H9 (cell line): ENCODE measurements around the gene SRSF11. TPM values are rescaled to one million over a fixed set of nuclear protein-coding genes. Genes with fewer than 3 reads are reported as not detected.

ENCODE experiments used
- DNase-seq: peaks from one replicate; pipeline ENCODE4 v3.0.0-alpha.2; 2017
- H2AFZ ChIP-seq: one replicate; pipeline ENCODE4 v1.6.1; 2013; ENCODE audit warnings: mild to moderate bottlenecking, low read length, control low read depth, moderate library complexity
- H2AK5ac ChIP-seq: 2 replicates; pipeline ENCODE4 v1.6.1; 2013; ENCODE audit warnings: low read length, control low read depth, mixed read lengths; ENCODE audit not compliant: insufficient read length
- H2BK120ac ChIP-seq: one replicate; pipeline ENCODE4 v1.6.1; 2013; ENCODE audit warnings: low read depth, mild to moderate bottlenecking, low read length, control low read depth, inconsistent platforms; ENCODE audit not compliant: poor library complexity, severe bottlenecking
- H2BK12ac ChIP-seq: 2 replicates; pipeline ENCODE4 v1.6.1; 2013; ENCODE audit warnings: low read length, control low read depth, mixed read lengths, low read depth; ENCODE audit not compliant: insufficient read length
- H2BK15ac ChIP-seq: 2 replicates; pipeline ENCODE4 v1.6.1; 2013; ENCODE audit warnings: low read depth, low read length, control low read depth
- H2BK20ac ChIP-seq: one replicate; pipeline ENCODE4 v1.6.1; 2013; ENCODE audit warnings: low read depth, mild to moderate bottlenecking, low read length, control low read depth, inconsistent platforms; ENCODE audit not compliant: poor library complexity, severe bottlenecking
- H2BK5ac ChIP-seq: 2 replicates; pipeline ENCODE4 v1.6.1; 2013; ENCODE audit warnings: low read length, control low read depth, mixed read lengths; ENCODE audit not compliant: insufficient read length
- H3K14ac ChIP-seq: 2 replicates; pipeline ENCODE4 v1.6.1; 2013; ENCODE audit warnings: low read length, control low read depth; ENCODE audit not compliant: insufficient read depth
- H3K18ac ChIP-seq: 2 replicates; pipeline ENCODE4 v1.6.1; 2013; ENCODE audit warnings: low read depth, mild to moderate bottlenecking, mixed read lengths, low read length, control low read depth; ENCODE audit not compliant: insufficient read length
- H3K23ac ChIP-seq: 2 replicates; pipeline ENCODE4 v1.6.1; 2013; ENCODE audit warnings: low read length, control low read depth, mixed read lengths, low read depth; ENCODE audit not compliant: insufficient read length
- H3K23me2 ChIP-seq: 2 replicates; pipeline ENCODE4 v1.6.1; 2013; ENCODE audit warnings: low read depth, mild to moderate bottlenecking, mixed read lengths, low read length, control low read depth; ENCODE audit not compliant: insufficient read length, poor library complexity, severe bottlenecking
- H3K27ac ChIP-seq: 2 replicates; pipeline ENCODE4 v1.5.1; 2013; ENCODE audit warnings: low read length, control low read depth, mixed read lengths, low read depth; ENCODE audit not compliant: insufficient read length
- H3K27me3 ChIP-seq: 2 replicates; pipeline ENCODE4 v1.6.1; 2013; ENCODE audit warnings: low read length, control low read depth, inconsistent platforms; ENCODE audit not compliant: insufficient read depth
- H3K4ac ChIP-seq: 2 replicates; pipeline ENCODE4 v1.6.1; 2013; ENCODE audit warnings: low read depth, mild to moderate bottlenecking, control low read depth, inconsistent platforms, low read length, moderate library complexity
- H3K4me1 ChIP-seq: 2 replicates; pipeline ENCODE4 v1.6.1; 2013; ENCODE audit warnings: low read length, control low read depth, inconsistent platforms; ENCODE audit not compliant: insufficient read depth
- H3K4me2 ChIP-seq: 2 replicates; pipeline ENCODE4 v1.6.1; 2013; ENCODE audit warnings: low read length, control low read depth, mixed read lengths; ENCODE audit not compliant: insufficient read length, insufficient read depth
- H3K56ac ChIP-seq: 2 replicates; pipeline ENCODE4 v1.6.1; 2013; ENCODE audit warnings: low read depth, mild to moderate bottlenecking, mixed read lengths, low read length, control low read depth; ENCODE audit not compliant: insufficient read length
- H3K79me1 ChIP-seq: 2 replicates; pipeline ENCODE4 v1.6.1; 2013; ENCODE audit warnings: low read depth, mild to moderate bottlenecking, moderate library complexity, low read length, control low read depth, inconsistent platforms; ENCODE audit not compliant: insufficient read depth, poor library complexity, severe bottlenecking
- H3K79me2 ChIP-seq: 2 replicates; pipeline ENCODE4 v1.6.1; 2013; ENCODE audit warnings: low read length, control low read depth, inconsistent platforms; ENCODE audit not compliant: insufficient read depth
- H3K9ac ChIP-seq: 2 replicates; pipeline ENCODE4 v1.6.1; 2013; ENCODE audit warnings: low read length, control low read depth, mixed read lengths; ENCODE audit not compliant: insufficient read length; ENCODE audit errors: extremely low read depth
- H3K9me3 ChIP-seq: one replicate; pipeline ENCODE4 v1.6.1; 2013; ENCODE audit warnings: low read depth, low read length, inconsistent platforms; ENCODE audit not compliant: control insufficient read depth
- H3T11ph ChIP-seq: one replicate; pipeline ENCODE4 v1.6.1; 2013; ENCODE audit warnings: mild to moderate bottlenecking, low read length, control low read depth, inconsistent platforms
- H4K20me1 ChIP-seq: one replicate; pipeline ENCODE4 v1.6.1; 2013; ENCODE audit not compliant: control insufficient read depth, insufficient read length, insufficient read depth
- H4K5ac ChIP-seq: 2 replicates; pipeline ENCODE4 v1.6.1; 2013; ENCODE audit warnings: low read depth, mild to moderate bottlenecking, mixed read lengths, low read length, control low read depth; ENCODE audit not compliant: insufficient read length
- H4K8ac ChIP-seq: replicated peaks from 2 replicates; pipeline ENCODE4 v1.6.1; 2013; ENCODE audit warnings: low read length, control low read depth, mixed read lengths, low read depth; ENCODE audit not compliant: insufficient read length
- H4K91ac ChIP-seq: 2 replicates; pipeline ENCODE4 v1.6.1; 2013; ENCODE audit warnings: low read depth, mild to moderate bottlenecking, moderate library complexity, mixed read lengths, low read length, control low read depth; ENCODE audit not compliant: insufficient read length
- H3K27ac Mint-ChIP-seq, 3 experiments: 2 replicates in 2 of 3; 3 replicates in 1 of 3; pipeline ENCODE4 v1.8.0; 2020 to 2021; ENCODE audit warnings: mixed read lengths in 3 of 3, mild to moderate bottlenecking in 1 of 3, moderate library complexity in 1 of 3
- H3K27me3 Mint-ChIP-seq: 2 replicates; pipeline ENCODE4 v1.8.0; 2021; ENCODE audit warnings: low read depth, mild to moderate bottlenecking, moderate library complexity, mixed read lengths
- H3K36me3 Mint-ChIP-seq, 3 experiments: 2 replicates in 2 of 3; 3 replicates in 1 of 3; pipeline ENCODE4 v1.8.0; 2020 to 2021; ENCODE audit warnings: low read depth in 3 of 3, mixed read lengths in 3 of 3; ENCODE audit not compliant: insufficient read depth in 1 of 3
- H3K4me1 Mint-ChIP-seq, 2 experiments: 2 replicates each; pipeline ENCODE4 v1.8.0; 2020; ENCODE audit warnings: mixed read lengths in 2 of 2
- H3K4me3 Mint-ChIP-seq, 2 experiments: 2 replicates in 1 of 2; 3 replicates in 1 of 2; pipeline ENCODE4 v1.8.0; 2020 to 2021; ENCODE audit warnings: mild to moderate bottlenecking in 2 of 2, mixed read lengths in 2 of 2, moderate library complexity in 1 of 2
- H3K9me3 Mint-ChIP-seq, 2 experiments: 2 replicates in 1 of 2; 3 replicates in 1 of 2; pipeline ENCODE4 v1.8.0; 2020; ENCODE audit warnings: mild to moderate bottlenecking in 2 of 2, mixed read lengths in 2 of 2, moderate library complexity in 1 of 2
- CTCF ChIP-seq: fragments of 200-600 bp; sonication (generic); conservative IDR thresholded peaks from 3 replicates; pipeline ENCODE4 v1.8.0; 2021; ENCODE audit warnings: antibody characterized with exemption, mild to moderate bottlenecking
- WGBS: extraction: QIAGEN DNeasy Blood & Tissue Kit; methylation state at CpG from one replicate; pipeline ENCODE4 v1.1.7; 2013; ENCODE audit warnings: missing lambda C conversion rate, low lambda C conversion rate, mixed read lengths; ENCODE audit not compliant: insufficient read length; ENCODE audit errors: extremely low coverage; 5-methylcytosine and 5-hydroxymethylcytosine counted together
- total RNA-seq: library from RNA; stranded (reverse); gene quantifications from 2 replicates; pipeline ENCODE4 v1.2.1, GENCODE V29; 2021

Gene SRSF11
- total RNA-seq, 1 experiment from 2014 or later = 214 TPM

- no peak overlapping the region for H3K27ac Mint-ChIP-seq
- no peaks in the 10 kb centered on the region for H3K9me3 Mint-ChIP-seq
- Histone ChIP-seq H3K23me2 (peaks cover 3% of the 10 kb centered on the region), H3K27me3 (no peaks in the 10 kb centered on the region), H3K4me2 (no peak overlapping the region), H2BK20ac (no peak overlapping the region), H3T11ph (no peak overlapping the region), H2BK5ac (no peak overlapping the region), H3K4me1 (no peaks in the 10 kb centered on the region), H4K20me1 (no peaks in the 10 kb centered on the region), H3K18ac (no peak overlapping the region), H4K5ac (no peak overlapping the region), H2BK120ac (no peak overlapping the region), H3K27ac (no peak overlapping the region), H4K91ac (no peak overlapping the region), H4K8ac (no peak overlapping the region), H2AK5ac (no peak overlapping the region), H3K56ac (no peak overlapping the region), H3K9ac (no peak overlapping the region), H3K9me3 (no peaks in the 10 kb centered on the region), H2AFZ (no peak overlapping the region), H2BK15ac (no peak overlapping the region), H3K14ac (no peak overlapping the region), H2BK12ac (no peak overlapping the region), H3K4ac (no peak overlapping the region), H3K79me1 (peaks cover 4% of the 10 kb centered on the region), H3K79me2 (peaks cover 29% of the 10 kb centered on the region; the same call in 1 of the 2 replicates), H3K23ac (no peak overlapping the region)
- H3K4me1 Mint-ChIP-seq = peaks cover 12 to 17% of the 10 kb centered on the region in 2 experiments
- H3K4me3 Mint-ChIP-seq = no peak overlapping the region
- no peak for DNase-seq
- no CpG with 5 or more reads among the region's 7 CpGs for WGBS
- no peaks in the 10 kb centered on the region for H3K27me3 Mint-ChIP-seq
- peaks cover 0 to 21% (median 13%) of the 10 kb centered on the region in 3 experiments for H3K36me3 Mint-ChIP-seq
- TF ChIP-seq CTCF = no peak
Measured at GRCh38 chr1:70208292-70208691, 12.9 kb upstream of the SRSF11 start.
